Ishikawa (cell line): ENCODE data around the gene STAT4.

Source experiments
- CEBPB ChIP-seq: IDR thresholded peaks from 2 replicates; pipeline ENCODE4 v1.6.1; 2012
- CREB1 ChIP-seq: IDR thresholded peaks from 2 replicates; pipeline ENCODE4 v1.6.1; 2012; ENCODE audit warnings: low read depth
- EGR1 ChIP-seq: IDR thresholded peaks from 2 replicates; pipeline ENCODE4 v1.6.1; 2012
- EP300 ChIP-seq: IDR thresholded peaks from 2 replicates; pipeline ENCODE4 v1.6.1; 2012; ENCODE audit warnings: borderline replicate concordance
- FOXM1 ChIP-seq: IDR thresholded peaks from 2 replicates; pipeline ENCODE4 v1.6.1; 2012; ENCODE audit warnings: low read depth, borderline replicate concordance
- MAX ChIP-seq: IDR thresholded peaks from 2 replicates; pipeline ENCODE4 v1.6.1; 2012
- NFIC ChIP-seq: IDR thresholded peaks from 2 replicates; pipeline ENCODE4 v1.6.1; 2012
- RAD21 ChIP-seq: IDR thresholded peaks from 2 replicates; pipeline ENCODE4 v1.6.1; 2012; ENCODE audit warnings: low read depth
- REST ChIP-seq: IDR thresholded peaks from 2 replicates; pipeline ENCODE4 v1.6.1; 2012; ENCODE audit warnings: low read depth, mild to moderate bottlenecking
- TAF1 ChIP-seq: IDR thresholded peaks from 2 replicates; pipeline ENCODE4 v1.6.1; 2012; ENCODE audit warnings: low read depth, mild to moderate bottlenecking
- TCF12 ChIP-seq: IDR thresholded peaks from 2 replicates; pipeline ENCODE4 v1.6.1; 2012; ENCODE audit warnings: low read depth
- TEAD4 ChIP-seq: IDR thresholded peaks from 2 replicates; pipeline ENCODE4 v1.6.1; 2012
- USF1 ChIP-seq: IDR thresholded peaks from 2 replicates; pipeline ENCODE4 v1.6.1; 2012
- YY1 ChIP-seq: IDR thresholded peaks from 2 replicates; pipeline ENCODE4 v1.6.1; 2012; ENCODE audit warnings: low read depth
- ZBTB7A ChIP-seq: IDR thresholded peaks from 2 replicates; pipeline ENCODE4 v1.6.1; 2012; ENCODE audit warnings: low read depth

Gene STAT4

GRCh38 chr2:191115391-191115790 is 35.4 kb downstream of the STAT4 start:
- no peak for TF ChIP-seq TAF1
- no peak for TF ChIP-seq FOXM1
- no peak for TF ChIP-seq EP300
- TF ChIP-seq MAX, result no peak
- TF ChIP-seq CREB1, result no peak
- no peak for TF ChIP-seq RAD21
- TF ChIP-seq ZBTB7A, result no peak
- TF ChIP-seq REST, result no peak
- no peak for TF ChIP-seq YY1
- no peak for TF ChIP-seq NFIC
- no peak for TF ChIP-seq TCF12
- no peak for TF ChIP-seq CEBPB
- TF ChIP-seq TEAD4, result no peak
- no peak for TF ChIP-seq EGR1

GRCh38 chr2:191114403-191114886 is 36.3 kb downstream of the STAT4 start:
- TF ChIP-seq EGR1 (no peak), REST (no peak), RAD21 (no peak), TCF12 (no peak), CREB1 (no peak), USF1 (no peak), ZBTB7A (no peak), FOXM1 (no peak), MAX (no peak), TEAD4 (no peak), EP300 (no peak), CEBPB (no peak), NFIC (no peak), TAF1 (no peak), YY1 (no peak)

DNA sequence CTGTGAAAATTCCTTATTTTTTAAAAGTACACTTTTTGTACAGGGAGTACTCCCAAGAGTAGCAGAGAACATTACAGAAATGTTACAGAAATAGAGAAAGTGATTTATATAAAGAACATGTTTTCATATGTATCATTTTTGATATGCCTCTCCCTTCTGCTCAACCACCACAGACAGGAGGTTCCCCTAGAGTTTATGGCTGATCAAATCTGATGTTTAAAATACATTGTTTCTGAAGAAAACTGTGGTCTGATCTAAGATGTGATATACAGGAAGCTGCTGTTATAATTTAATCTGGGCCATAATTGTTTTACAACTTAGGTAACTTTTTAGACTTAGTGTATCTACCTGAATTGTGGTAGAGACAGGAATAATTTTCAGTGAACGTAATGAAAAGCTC is 37.0 kb downstream of the STAT4 start:
- TF ChIP-seq REST (no peak), TAF1 (no peak), CEBPB (no peak), EP300 (no peak), TEAD4 (no peak), NFIC (no peak), RAD21 (no peak), ZBTB7A (no peak), EGR1 (no peak)

- no peak for TF ChIP-seq ZBTB7A
- no peak for TF ChIP-seq TCF12
- TF ChIP-seq REST, result no peak
- TF ChIP-seq RAD21, result no peak
- TF ChIP-seq TAF1, result no peak
- no peak for TF ChIP-seq EGR1
- TF ChIP-seq USF1, result no peak
- no peak for TF ChIP-seq EP300
- no peak for TF ChIP-seq CEBPB
- TF ChIP-seq TEAD4, result no peak
- TF ChIP-seq NFIC, result no peak
- no peak for TF ChIP-seq MAX
- TF ChIP-seq CREB1, result no peak
- TF ChIP-seq YY1, result no peak
- TF ChIP-seq FOXM1, result no peak
Observed at GRCh38 chr2:191112448-191112901, 38.3 kb downstream of the STAT4 start.
